Neutrophil (primary cell): Measurements from ENCODE around the gene ROBO2.

Experiments used
- H3K27ac ChIP-seq: fragments of 200-600 bp; sonication (generic); 2 replicates; pipeline ENCODE4 v1.5.1; 2016; ENCODE audit warnings: mild to moderate bottlenecking, moderate library complexity
- H3K27me3 ChIP-seq: fragments of 200-600 bp; sonication (generic); 2 replicates; pipeline ENCODE4 v1.6.0; 2016; ENCODE audit warnings: mild to moderate bottlenecking
- H3K36me3 ChIP-seq: fragments of 200-600 bp; sonication (generic); 2 replicates; pipeline ENCODE4 v1.5.1; 2017
- H3K4me1 ChIP-seq, 2 experiments: fragments of 200-600 bp in 1 of 2; sonication (generic) in 1 of 2; 1 replicate in 1 of 2; 2 replicates in 1 of 2; pipeline versions ENCODE4 v1.5.1 to v1.6.1; 2013 to 2016; ENCODE audit warnings: low read depth in 1 of 2, low read length in 1 of 2, mild to moderate bottlenecking in 1 of 2, moderate library complexity in 1 of 2; ENCODE audit not compliant: control insufficient read depth in 1 of 2, insufficient read depth in 1 of 2
- H3K4me3 ChIP-seq, 2 experiments: fragments of 200-600 bp in 1 of 2; sonication (generic) in 1 of 2; 1 replicate in 1 of 2; 2 replicates in 1 of 2; pipeline ENCODE4 v1.5.1; 2013 to 2016; ENCODE audit warnings: low read depth in 1 of 2, low read length in 1 of 2, mild to moderate bottlenecking in 1 of 2, moderate library complexity in 1 of 2
- H3K9me3 ChIP-seq: fragments of 200-600 bp; sonication (generic); 2 replicates; pipeline ENCODE4 v1.5.1; 2016
- CTCF ChIP-seq: fragments of 200-600 bp; sonication (generic); IDR thresholded peaks from 2 replicates; pipeline ENCODE4 v1.5.1; 2016; ENCODE audit warnings: antibody characterized with exemption

Gene ROBO2

GRCh38 chr3:77078279-77078678 is 38.4 kb downstream of the ROBO2 start:
- no peak for TF ChIP-seq CTCF
- Histone ChIP-seq H3K27ac (no peak overlapping the region), H3K4me1 (no peaks in the 10 kb centered on the region), H3K36me3 (no peaks in the 10 kb centered on the region), H3K4me3 (no peak overlapping the region), H3K27me3 (no peaks in the 10 kb centered on the region), H3K9me3 (no peaks in the 10 kb centered on the region)

- no peak overlapping the region for H3K27ac ChIP-seq
- H3K36me3 ChIP-seq, result no peaks in the 10 kb centered on the region
- H3K4me3 ChIP-seq, result no peak overlapping the region
- no peaks in the 10 kb centered on the region for H3K4me1 ChIP-seq
- TF ChIP-seq CTCF, result no peak
- no peaks in the 10 kb centered on the region for H3K9me3 ChIP-seq
- no peaks in the 10 kb centered on the region for H3K27me3 ChIP-seq
These were observed 40.2 kb downstream of the ROBO2 start for GRCh38 chr3:77079988-77080610.

- no peak for TF ChIP-seq CTCF
- Histone ChIP-seq H3K4me3 (no peak overlapping the region), H3K27ac (no peak overlapping the region), H3K36me3 (no peaks in the 10 kb centered on the region), H3K9me3 (no peaks in the 10 kb centered on the region), H3K4me1 (no peaks in the 10 kb centered on the region), H3K27me3 (no peaks in the 10 kb centered on the region)
These were observed 41.4 kb downstream of the ROBO2 start for GRCh38 chr3:77081240-77081661.

- no peaks in the 10 kb centered on the region for H3K27me3 ChIP-seq
- H3K4me3 ChIP-seq, result no peak overlapping the region
- no peaks in the 10 kb centered on the region for H3K4me1 ChIP-seq
- TF ChIP-seq CTCF, result no peak
- H3K27ac ChIP-seq, result no peak overlapping the region
- no peaks in the 10 kb centered on the region for H3K36me3 ChIP-seq
- no peaks in the 10 kb centered on the region for H3K9me3 ChIP-seq
These were observed 44.6 kb downstream of the ROBO2 start for GRCh38 chr3:77084511-77084910.

- no peak for TF ChIP-seq CTCF
- Histone ChIP-seq H3K4me3 (no peak overlapping the region), H3K36me3 (no peaks in the 10 kb centered on the region), H3K27ac (no peak overlapping the region), H3K27me3 (no peaks in the 10 kb centered on the region), H3K4me1 (no peaks in the 10 kb centered on the region), H3K9me3 (no peaks in the 10 kb centered on the region)
These were observed 46.5 kb downstream of the ROBO2 start for GRCh38 chr3:77086408-77086807.
